H1 (cell line): ENCODE measurements around the gene SLC6A6. TPM values are rescaled to one million over a fixed set of nuclear protein-coding genes. Genes with fewer than 3 reads are reported as not detected.

Source experiments
- BCL11A ChIP-seq, 2 experiments: IDR thresholded peaks; one replicate each; pipeline ENCODE4 v1.6.1; 2011; ENCODE audit warnings: low read depth in 2 of 2, low read length in 2 of 2, mild to moderate bottlenecking in 2 of 2
- CBX8 ChIP-seq: fragments of 300-800, 300-1000 bp; sonication (generic); IDR thresholded peaks from 2 replicates; pipeline ENCODE4 v1.7.1; 2016; ENCODE audit warnings: low read depth, low read length, borderline replicate concordance
- polyA plus RNA-seq, 7 experiments: library from polyadenylated mRNA; depleted of rRNA in 3 of 7; stranded (reverse) in 5 of 7; unstranded in 2 of 7; fragments of >200 nt in 5 of 7; fragments of 200-250 nt in 2 of 7; gene quantifications; 1 replicate in 5 of 7; 2 replicates in 1 of 7; 4 replicates in 1 of 7; pipeline versions ENCODE4 v1.2.1 to v1.2.3, GENCODE V29; 2011 to 2013; ENCODE audit warnings: missing spikeins in 2 of 7, mixed read lengths in 2 of 7
- total RNA-seq: library from RNA; stranded (reverse); fragmentation: NEBNext Ultra II Directional; extraction: Animal tissue kit (Norgen Biotek cat#: 25700); gene quantifications from 2 replicates; pipeline ENCODE4 v1.2.1, GENCODE V29; 2021

SLC6A6 gene
- total and polyA plus RNA-seq, 2 of the 8 experiments (the other 6 are each of a cell fraction or from before 2014, with no cell fraction given), result 66.2 to 144 TPM

GRCh38 chr3:14453876-14454638 lies 51.7 kb downstream of the SLC6A6 start (continued):
- TF ChIP-seq BCL11A (IDR thresholded peaks at IDR 0.05; ENCODE audit: low read depth in 2 of 2, low read length in 2 of 2) (no peak), CBX8 (no peak)
